NCI-H1105 (cell line): Measurements from ENCODE around the gene CPB1.
A peak's percentile ranks its signal among the peaks of the same experiment; 100 is the strongest.

ENCODE experiments used
- DNase-seq: peaks from one replicate; lab custom pipeline; 2025; lab: John Stamatoyannopoulos, UW

CPB1 gene

DNA sequence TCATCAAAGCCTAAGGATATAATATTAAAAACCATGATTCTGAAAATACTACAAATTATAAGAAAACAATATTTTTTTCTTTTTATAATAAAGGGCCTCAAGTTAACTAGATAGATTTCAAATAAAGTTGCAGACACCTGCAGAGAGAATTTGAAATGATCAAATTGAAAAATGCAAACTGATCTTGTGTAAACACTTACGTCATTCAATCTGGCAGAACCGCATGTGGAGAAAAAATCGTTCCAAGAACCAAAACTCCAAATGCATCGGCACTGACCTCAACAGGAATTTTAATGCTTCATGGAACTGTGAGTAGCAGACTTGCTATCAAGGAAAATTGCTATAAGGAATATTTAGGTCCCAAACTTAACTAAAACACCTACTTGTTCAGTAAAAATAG lies 54.7 kb downstream of the CPB1 start:
- DNase-seq: peak; percentile 45

DNA sequence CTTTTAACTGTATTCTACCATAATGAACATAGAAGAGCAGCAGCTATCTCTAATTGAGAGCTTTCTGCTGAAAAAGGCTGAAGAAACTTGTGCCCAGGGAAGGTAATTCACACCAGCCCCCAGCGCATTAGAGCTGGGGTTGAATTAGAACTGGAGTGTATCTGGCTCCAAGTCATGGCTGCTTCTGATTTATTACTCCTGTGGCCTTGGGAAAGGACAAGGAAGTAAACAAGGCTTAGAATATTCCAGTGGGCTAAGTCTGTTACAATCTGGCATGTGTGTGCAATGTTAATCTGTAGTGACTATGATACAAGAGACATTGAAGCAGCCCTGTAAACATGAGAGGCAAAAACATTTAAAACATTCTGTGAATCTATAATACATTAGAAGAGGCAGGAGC lies 55.6 kb downstream of the CPB1 start:
- DNase-seq: no peak

DNA sequence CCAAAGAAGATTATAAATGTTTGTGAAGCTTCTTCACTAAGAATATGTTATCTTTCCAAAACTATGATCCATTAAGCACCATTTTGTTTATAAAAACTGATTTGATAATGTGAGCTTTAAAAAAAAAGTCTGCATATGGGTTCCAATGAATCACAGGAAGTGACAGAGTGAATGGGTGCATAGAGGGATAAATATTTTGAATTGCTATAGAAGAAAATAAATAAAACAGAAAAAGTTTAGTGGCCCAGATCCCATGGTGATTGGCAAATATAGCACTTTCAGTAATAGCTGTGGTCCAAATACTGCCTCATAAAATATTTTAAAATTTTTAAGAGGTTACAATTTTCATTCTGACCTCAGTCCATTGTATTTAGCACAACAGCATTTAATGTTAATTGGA lies 56.6 kb downstream of the CPB1 start:
- DNase-seq: no peak

DNA sequence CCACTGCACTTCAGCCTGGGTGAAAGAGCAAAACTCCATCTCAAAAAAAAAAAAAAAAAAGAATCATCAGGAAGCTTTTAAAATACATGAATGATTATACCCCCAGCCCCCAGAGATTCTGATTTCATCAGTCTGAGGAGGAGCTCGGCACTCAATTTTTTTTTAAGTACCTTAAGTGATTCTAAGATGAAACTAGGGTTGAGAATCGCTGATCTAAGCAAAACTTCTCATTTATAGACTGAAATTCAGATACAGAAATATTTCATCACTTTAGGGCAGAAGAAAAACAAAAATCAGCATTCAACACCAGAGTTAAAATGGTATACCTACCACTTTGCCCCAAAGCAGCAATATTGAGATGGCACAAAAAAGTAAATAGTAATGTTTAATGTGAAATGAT lies 62.2 kb downstream of the CPB1 start:
- no peak for DNase-seq

DNA sequence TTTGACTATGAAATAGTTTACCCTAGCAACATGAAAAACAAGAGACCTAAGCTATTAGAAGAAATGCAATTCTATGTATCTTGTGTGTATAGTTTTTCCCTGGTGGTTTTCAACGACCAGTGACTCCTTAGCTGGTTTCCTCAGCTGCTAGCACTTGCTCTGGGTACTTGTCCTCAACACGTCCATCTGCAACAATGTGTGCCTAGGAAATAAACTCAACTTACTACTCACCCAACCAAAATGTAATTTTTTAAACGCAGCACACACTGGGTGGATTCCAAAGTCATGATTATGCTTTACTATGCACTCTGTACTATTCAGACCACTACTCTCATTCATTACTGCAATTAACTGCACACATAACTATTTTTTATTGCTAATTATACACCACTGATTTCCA lies 68.5 kb downstream of the CPB1 start:
- DNase-seq: no peak

DNA sequence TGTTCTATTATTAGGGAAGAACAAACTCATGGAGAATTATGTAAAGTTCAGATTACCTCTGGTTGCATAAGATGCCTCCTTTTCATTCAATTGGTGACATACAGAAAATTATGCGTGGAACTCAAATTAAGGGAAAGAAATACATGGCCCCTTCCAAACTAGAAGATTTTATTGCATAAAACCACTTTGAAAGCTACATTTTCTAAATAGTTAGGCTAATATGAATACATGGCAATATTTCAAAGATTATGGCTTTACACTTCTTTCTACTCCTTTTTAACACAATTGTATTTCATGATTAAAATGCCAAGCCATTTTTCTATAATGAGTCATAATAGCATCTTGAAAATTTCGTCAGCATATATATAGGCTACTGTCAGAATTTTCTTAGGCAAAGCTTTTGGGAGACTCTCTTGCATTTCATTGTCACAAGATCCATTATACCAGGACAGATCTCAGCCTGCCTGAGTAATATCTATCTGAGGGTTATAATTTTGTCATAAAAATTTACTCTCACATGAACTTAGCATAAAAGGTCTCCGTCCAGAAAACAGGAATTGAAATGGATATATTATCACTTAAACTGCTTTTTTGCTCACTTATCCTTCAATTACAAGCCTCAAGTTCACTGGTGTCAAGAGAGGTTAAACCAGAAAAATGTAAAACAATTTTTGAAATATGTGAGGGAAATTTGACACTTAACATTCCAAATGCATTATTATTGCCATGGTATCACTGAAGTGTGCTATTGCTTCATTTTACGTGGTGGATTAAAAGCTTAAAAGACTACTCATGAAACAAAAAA lies 74.6 kb downstream of the CPB1 start:
- no peak for DNase-seq

DNA sequence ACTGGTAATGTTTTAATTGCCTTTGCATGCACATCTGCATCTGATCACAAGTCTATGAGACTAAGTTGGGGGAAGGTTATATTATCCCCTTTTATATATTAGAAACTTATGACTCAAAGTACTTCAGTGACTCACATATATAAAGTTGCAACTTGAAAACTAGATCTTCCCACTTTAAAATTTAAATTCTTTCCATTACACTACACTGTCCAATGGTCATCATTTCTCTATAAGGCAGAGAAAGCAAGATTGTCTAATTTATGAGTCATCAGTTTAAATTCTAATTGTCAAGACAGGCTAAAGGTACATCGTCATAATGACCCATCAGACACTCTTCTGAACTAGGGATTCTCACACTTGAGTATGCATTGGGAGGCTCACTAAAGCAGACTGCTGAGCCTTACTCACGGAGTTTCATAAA lies 75.4 kb downstream of the CPB1 start:
- DNase-seq: no peak

DNA sequence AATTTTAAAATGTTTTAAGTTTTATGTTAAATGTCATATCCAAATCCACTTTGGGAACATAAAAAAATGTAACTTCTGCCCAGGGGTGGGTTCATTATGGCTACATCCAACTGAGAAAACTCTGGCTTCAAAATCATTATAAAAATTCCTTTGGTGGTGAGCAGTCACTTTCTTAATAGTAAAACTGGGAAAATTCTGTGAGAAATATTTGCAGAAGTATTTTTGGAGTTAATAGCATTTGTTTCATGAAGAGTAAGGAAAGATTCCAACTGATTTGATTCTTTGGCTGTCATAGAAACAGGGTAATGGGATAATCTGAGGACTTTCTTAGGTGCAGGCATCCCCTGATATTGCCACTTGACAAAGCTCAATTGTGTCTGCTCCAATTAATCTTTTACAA lies 76.3 kb downstream of the CPB1 start:
- no peak for DNase-seq

DNA sequence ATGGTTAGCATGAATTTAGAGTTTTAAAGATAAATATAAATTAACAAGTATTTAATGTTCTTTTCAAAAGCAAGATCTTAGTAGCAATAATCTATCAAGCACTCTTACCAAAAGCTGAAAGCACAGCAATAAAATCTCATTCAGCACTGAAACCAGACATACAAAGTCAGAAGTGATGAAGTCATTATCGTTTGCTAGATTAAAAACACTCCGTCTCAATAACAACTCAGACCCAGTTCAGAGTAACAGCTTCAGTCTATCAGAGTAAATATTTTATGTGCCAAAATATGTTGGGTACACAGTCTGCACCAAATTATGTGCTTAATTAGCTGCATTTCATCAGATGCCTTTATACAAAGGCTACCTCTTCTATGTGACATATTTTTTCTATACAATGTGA lies 79.1 kb downstream of the CPB1 start:
- no peak for DNase-seq
